HG03520 (cell line): ENCODE results near the gene MTX3.
A peak's percentile ranks its signal among the peaks of the same experiment; 100 is the strongest.

ENCODE experiments used
- ATAC-seq: cut with Tn5 transposase; IDR thresholded peaks from one replicate; pipeline ENCODE4 v1.9.1; 2021; ENCODE audit warnings: mild to moderate bottlenecking, moderate library complexity; ENCODE audit not compliant: unreplicated experiment

The MTX3 gene, protein sequence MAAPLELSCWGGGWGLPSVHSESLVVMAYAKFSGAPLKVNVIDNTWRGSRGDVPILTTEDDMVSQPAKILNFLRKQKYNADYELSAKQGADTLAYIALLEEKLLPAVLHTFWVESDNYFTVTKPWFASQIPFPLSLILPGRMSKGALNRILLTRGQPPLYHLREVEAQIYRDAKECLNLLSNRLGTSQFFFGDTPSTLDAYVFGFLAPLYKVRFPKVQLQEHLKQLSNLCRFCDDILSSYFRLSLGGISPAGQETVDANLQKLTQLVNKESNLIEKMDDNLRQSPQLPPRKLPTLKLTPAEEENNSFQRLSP

GRCh38 chr5:79990598-79991507 lies at the start of gene MTX3:
Gene MTX3, minus strand, starts transcription at chr5:79991262. Its CDS starts 24 bp downstream, at chr5:79991238.
- ATAC-seq, result peak; percentile 89

GRCh38 chr5:80039650-80040049 lies 48.6 kb upstream of the MTX3 start:
- no peak for ATAC-seq

DNA sequence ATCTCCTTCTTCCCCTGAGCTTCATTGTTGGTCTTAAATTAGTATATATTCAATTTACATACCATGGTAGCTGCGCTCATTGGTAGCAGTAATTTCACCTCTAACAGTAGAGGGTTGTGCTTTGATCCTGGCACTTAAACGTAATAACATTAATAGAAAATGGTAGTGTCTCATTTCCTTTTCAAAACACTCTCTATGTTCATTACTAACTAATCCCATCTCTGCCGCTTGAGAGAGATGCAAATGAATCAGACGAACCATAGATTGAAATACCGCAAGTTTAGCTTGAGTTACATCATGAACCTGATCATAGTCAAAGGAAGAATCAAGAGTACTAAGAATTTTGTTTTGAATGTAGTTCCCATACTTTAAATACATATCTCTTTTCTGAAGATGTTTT lies 46.3 kb upstream of the MTX3 start:
- no peak for ATAC-seq

DNA sequence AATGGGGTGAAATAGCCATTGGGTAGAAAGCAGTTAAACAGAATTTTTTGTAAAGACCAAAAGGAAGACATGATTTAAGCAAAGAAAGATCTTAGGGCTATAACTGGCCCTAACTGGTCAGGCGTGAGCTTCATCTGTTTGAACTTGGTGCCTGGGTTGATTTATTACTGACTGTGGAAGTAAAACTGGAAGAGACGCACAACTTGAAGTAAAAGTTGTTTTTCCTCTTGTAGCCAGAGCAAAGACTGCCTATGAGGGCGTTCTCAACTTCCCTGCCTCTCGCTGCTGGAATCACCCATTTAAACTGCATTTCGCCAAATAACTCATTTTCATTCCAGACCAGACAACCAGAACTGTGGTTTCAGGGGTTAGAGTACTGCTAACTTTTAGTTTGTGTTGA lies 45.6 kb upstream of the MTX3 start:
- no peak for ATAC-seq

DNA sequence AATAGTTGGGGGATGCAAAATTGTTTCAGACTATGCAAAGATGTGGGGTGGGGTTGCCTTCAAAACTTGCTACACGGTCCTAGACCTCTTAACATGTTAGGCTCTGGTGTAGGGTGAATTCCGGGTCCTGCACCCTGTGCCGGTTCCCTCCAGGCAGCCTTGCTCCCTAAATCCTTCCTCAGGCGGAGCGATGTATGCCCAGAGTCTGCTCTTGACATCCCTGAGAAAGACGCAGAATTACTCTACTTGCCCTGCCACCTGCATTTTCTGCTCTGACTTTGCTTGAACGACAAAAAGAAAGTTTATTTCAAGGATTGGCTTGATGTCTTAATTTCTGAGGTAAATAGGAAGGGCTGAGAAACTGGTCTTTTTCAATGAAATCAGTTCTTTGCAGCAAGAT lies 44.8 kb upstream of the MTX3 start:
- no peak for ATAC-seq

DNA sequence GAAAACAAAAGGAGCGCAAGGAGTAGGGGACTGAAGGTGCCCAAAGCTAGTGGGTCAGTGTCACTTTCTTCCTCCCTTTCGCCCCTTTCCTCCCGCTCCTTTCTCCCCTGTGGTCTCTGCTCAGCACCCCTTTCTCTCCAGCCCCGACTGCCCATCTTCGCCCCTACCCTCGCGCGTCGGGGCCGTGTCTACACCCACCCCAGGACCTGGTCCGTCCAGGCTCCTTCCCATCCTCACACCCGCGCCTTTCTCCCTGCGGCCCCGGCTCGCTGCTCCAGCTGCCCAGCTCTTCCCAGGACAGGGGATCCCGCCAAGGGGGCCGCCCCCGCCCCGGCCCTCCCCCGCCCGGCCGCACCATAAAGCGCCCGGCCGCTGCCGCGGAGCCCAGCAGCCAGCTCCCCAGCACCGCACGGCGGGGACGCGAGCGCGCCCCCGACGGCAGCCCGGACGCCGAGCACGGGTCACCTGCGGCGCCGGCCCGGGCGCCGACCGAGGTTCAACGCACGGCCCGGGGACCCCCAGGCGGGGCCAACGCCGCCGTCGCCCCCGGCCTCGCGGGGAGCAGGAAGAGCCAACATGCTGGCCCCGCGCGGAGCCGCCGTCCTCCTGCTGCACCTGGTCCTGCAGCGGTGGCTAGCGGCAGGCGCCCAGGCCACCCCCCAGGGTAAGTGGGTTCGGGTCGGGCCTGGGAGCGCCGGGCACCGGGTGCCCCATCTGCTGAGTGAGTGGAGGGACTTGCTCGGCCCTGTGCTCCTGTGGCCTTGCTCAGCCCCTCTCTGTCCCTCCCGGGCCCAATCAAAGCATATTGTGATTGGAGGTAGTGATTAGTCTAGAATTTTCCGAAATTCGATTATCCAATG lies 44.1 kb upstream of the MTX3 start, which contains the start of gene THBS4:
THBS4 (plus strand) TSS at position 387 of the 860 bp plus-strand sequence; CDS start at position 577, 190 bp downstream.
- no peak for ATAC-seq

- no peak for ATAC-seq
These were observed 43.5 kb upstream of the MTX3 start for GRCh38 chr5:80034559-80034958.

DNA sequence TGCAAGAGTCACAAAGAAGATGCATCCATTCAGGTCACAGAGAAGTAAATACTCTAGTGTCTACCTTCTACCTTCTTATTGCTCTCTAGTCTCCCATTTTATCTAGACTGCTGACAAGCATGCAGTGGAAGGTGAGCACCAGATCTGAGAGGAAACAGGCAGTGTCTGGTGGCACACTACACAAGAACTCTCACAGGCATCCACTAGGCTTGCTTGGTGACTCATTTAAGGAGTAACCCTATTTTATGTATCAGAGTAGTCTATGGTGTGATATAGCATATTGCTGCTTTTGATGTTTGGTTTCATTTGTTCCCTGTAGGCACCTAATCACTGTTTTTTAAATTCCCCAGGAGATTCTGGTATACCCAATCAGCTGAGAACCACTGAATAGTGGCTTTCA lies 42.5 kb upstream of the MTX3 start:
- ATAC-seq, result no peak

GRCh38 chr5:80031109-80031508 lies 40.0 kb upstream of the MTX3 start:
- no peak for ATAC-seq

DNA sequence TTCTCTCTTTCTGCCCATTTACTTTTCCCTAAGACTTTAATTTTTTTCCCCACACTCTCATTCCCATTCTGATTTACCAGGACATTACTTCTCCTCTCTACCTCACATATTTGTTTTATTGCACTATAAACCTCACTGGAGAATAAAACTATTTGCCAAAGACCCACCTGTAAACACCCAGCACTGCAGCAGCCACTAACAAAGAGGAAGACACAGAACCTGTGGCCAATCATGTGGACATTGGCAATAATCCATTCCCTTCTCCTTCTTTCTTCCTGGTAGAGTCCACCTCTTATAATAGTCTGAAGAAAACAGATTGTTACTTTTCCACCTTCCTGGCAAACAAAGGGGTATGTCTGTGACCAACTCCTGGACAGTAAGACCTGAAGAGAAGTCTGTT lies 35.8 kb upstream of the MTX3 start:
- ATAC-seq, result no peak

DNA sequence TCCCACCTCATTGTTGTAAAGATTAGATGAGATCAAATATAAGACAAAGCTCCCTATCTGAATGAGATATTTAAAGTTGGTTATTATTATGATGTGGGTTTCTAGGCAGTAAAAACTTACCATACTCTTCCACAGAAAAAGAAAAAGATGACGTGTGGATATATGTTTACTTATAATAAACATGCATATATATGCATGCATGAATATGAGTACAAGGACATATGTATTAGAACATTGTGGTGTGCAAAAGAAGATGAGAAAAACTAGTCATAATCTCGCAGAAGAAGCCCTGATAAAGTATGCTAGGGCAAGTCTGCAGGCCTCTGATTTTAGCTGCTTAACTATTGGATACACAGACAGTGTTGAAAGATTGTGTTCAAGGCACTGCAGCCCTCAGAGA lies 34.0 kb upstream of the MTX3 start:
- ATAC-seq, result no peak

DNA sequence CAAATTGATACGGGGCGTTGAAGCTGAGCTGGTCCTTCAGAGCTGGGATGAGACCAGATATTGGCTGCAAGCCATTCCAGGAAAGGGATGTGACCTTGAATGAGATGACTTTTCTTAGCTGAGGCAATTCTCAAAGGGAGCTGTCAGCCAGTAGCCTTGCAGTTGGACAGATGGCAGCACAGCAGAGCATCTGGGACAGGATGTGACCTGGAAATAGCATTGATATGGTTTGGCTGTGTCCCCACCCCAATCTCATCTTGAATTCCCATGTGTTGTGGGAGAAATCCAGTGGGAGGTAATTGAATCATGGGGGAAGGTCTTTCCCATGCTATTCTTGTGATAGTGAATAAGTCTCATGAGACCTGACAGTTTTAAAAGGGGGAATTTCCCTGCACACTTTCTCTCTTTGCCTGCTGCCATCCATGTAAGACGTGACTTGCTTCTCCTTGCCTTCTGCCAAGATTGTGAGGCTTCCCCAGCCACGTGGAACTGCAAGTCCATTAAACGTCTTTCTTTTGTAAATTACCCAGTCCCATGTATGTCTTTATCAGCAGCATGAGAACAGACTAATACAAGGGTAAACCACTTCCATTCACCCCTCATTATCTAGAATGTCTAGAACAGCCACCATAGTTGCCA lies 19.8 kb upstream of the MTX3 start:
- no peak for ATAC-seq

DNA sequence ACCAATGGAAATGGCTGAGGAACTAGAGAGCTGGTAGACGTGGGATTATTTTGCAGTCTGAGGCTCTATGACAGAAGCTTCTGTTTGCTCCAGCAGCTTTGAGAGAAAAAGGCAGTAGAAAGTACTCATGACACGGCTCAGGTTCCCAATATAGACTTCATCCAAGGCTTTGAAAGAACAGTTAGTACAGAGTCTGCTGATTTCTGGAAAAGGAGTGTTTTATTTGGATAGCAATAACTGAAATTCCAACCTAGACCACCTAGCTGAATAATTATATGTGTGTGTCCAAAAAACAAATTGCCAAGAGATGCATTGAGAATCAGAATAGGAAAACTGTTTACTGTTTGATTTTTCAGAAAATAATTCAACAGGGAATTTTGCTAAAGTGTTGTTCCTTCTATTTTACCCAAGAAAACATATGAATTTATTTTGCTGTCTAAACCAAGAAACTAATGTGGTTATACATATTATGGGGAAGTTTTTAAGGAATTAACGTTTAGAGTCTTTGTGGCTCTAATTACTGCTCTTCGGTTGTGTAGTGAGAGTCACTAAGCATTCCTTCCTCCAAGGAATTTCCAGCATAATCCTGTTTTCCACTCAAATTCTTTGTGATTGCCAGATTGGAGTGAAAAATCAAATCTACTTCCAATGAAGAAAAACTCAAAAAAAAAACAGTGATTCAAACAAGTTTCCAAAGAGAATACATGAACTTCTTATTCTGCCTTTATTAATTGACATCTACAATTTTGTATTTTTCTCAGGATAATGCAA lies 18.1 kb upstream of the MTX3 start:
- ATAC-seq, result no peak

DNA sequence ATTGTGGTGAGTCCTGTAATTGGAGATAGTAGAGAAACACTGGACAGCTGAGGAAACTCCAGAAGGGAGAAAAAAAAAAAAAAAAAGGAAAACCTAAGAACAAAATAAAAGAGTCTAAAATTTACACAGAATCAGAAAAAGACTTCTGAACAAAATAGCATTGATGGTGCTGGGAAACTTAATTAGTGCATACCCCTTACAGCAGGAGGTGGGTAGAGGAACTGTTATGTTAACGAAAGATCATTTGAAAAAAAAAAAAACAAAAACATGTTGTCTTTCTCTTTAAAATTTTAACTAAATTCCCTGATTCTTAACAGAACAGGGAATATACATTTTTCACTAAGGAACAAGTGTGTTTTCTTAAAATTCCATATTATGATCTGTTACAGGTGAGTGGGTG lies 11.6 kb upstream of the MTX3 start:
- ATAC-seq, result no peak

- ATAC-seq, result no peak
These were observed 8.7 kb upstream of the MTX3 start for GRCh38 chr5:79999722-80000121.

DNA sequence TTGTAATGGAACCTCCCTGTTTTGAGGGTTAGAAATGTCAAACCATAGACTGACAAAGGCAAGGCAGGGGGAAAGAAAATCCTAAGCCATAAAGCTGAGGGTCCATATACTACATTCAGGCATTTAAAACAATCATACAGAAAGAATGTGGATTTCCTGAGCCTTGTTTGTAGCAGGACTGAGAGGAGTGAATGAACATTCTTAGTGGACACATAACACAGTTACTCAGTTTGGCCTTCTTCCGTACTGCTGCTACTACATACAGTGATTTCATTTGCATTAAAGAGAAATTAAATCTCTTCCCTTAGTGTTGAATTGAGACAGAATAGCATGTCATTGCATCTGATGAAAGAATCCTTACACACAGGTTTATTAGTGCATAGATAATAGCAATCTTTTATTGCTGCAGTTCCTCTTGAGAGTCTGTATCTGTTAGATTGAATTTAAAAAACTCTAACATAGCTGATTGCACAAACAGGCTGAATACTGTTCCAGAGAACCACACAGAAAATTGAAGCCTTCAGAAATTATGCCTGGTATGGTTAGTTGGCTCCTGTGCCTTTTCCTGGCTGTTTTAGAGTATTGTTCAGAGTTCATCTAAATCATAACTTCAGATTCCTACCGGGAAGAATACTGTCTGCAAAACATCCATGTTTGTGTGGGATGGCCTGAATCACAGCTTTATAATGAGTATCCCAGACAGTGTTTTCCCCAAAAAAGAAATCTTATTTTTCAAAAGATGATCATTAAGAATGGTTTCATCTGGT lies 2.0 kb upstream of the MTX3 start:
- no peak for ATAC-seq

- peak; percentile 48 for ATAC-seq
These were observed 861 bp downstream of the MTX3 start for GRCh38 chr5:79990205-79990597.

- no peak for ATAC-seq
These were observed 4.8 kb downstream of the MTX3 start for GRCh38 chr5:79986260-79986659.

DNA sequence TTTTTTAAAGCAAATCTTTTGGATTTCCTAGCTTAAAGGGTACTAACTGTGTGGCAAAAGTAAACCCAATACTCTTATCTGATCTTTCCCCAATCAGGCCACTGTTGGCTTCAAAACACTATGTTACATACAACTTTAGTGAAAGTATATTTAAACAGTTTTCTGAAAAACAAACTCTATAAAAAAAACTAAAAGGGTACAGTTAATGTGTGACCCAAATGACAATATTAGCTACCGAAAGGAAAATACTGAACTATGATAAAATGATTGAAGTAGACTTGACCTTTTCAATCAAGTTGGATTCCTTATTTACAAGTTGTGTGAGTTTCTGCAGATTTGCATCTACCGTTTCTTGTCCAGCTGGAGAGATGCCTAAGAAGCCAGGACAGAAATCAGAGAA lies 5.8 kb downstream of the MTX3 start:
- no peak for ATAC-seq
